Endodermal cell (in vitro differentiated cells): ENCODE data around the gene KRT84. TPM values are rescaled to one million over a fixed set of nuclear protein-coding genes. Genes with fewer than 3 reads are reported as not detected.

Experiments
- DNase-seq: peaks from one replicate; pipeline ENCODE4 v3.0.0-alpha.2; 2017
- H3K27ac ChIP-seq: 2 replicates; pipeline ENCODE4 v1.5.1; 2013; ENCODE audit warnings: mild to moderate bottlenecking, low read depth, low read length, moderate library complexity
- H3K27me3 ChIP-seq: 2 replicates; pipeline ENCODE4 v1.6.1; 2013; ENCODE audit warnings: mild to moderate bottlenecking, low read length, moderate library complexity; ENCODE audit not compliant: insufficient read depth, control insufficient read depth, poor library complexity, severe bottlenecking
- H3K36me3 ChIP-seq: 2 replicates; pipeline ENCODE4 v1.7.0; 2013; ENCODE audit warnings: mild to moderate bottlenecking, low read length, moderate library complexity; ENCODE audit not compliant: control insufficient read depth, insufficient read depth
- H3K4me1 ChIP-seq: one replicate; pipeline ENCODE4 v1.7.0; 2013; ENCODE audit warnings: low read length; ENCODE audit not compliant: control insufficient read depth, insufficient read depth
- H3K4me3 ChIP-seq: 2 replicates; pipeline ENCODE4 v1.5.1; 2013; ENCODE audit warnings: mild to moderate bottlenecking, low read length, moderate library complexity
- H3K9ac ChIP-seq: 2 replicates; pipeline ENCODE4 v1.6.1; 2013; ENCODE audit warnings: mild to moderate bottlenecking, low read length, moderate library complexity; ENCODE audit not compliant: poor library complexity, severe bottlenecking; ENCODE audit errors: extremely low read depth
- H3K9me3 ChIP-seq: 2 replicates; pipeline ENCODE4 v1.6.1; 2013; ENCODE audit warnings: mild to moderate bottlenecking, low read length, moderate library complexity; ENCODE audit not compliant: control insufficient read depth
- H3K27ac Mint-ChIP-seq: 2 replicates; pipeline ENCODE4 v1.8.0; 2020; ENCODE audit warnings: mixed read lengths
- H3K27me3 Mint-ChIP-seq: 2 replicates; pipeline ENCODE4 v1.8.0; 2021; ENCODE audit warnings: mild to moderate bottlenecking, mixed read lengths; ENCODE audit not compliant: insufficient read depth
- H3K36me3 Mint-ChIP-seq: 2 replicates; pipeline ENCODE4 v1.8.0; 2020; ENCODE audit warnings: low read depth, mixed read lengths
- H3K4me1 Mint-ChIP-seq: 2 replicates; pipeline ENCODE4 v1.8.0; 2020; ENCODE audit warnings: mixed read lengths
- H3K4me3 Mint-ChIP-seq: 2 replicates; pipeline ENCODE4 v1.8.0; 2020; ENCODE audit warnings: mild to moderate bottlenecking, moderate library complexity, mixed read lengths
- H3K9me3 Mint-ChIP-seq: 2 replicates; pipeline ENCODE4 v1.8.0; 2020; ENCODE audit warnings: mild to moderate bottlenecking, mixed read lengths
- CTCF ChIP-seq: fragments of 200-600 bp; sonication (generic); conservative IDR thresholded peaks from 2 replicates; pipeline ENCODE4 v1.5.0; 2021; ENCODE audit warnings: antibody characterized with exemption, mild to moderate bottlenecking
- WGBS, 2 experiments: methylation state at CpG; one replicate each; pipeline versions ENCODE4 v1.1.5 to v1.1.7; 2013; ENCODE audit warnings: missing lambda C conversion rate in 2 of 2, mixed read lengths in 1 of 2; ENCODE audit not compliant: insufficient coverage in 1 of 2, insufficient read length in 1 of 2; 5-methylcytosine and 5-hydroxymethylcytosine counted together
- total RNA-seq, 2 donors: library from RNA; stranded (reverse); fragmentation: NEBNext Ultra II Directional in 1 of 2; extraction: Animal tissue kit (Norgen Biotek cat#: 25700) in 1 of 2; gene quantifications; 2 replicates in 1 of 2; 3 replicates in 1 of 2; pipeline ENCODE4 v1.2.1, GENCODE V29; 2021

KRT84 gene
- total RNA-seq, 2 donors from 2014 or later, result not detected

- no peak overlapping the region for H3K27ac Mint-ChIP-seq
- DNase-seq, result no peak
- no peaks in the 10 kb centered on the region for H3K36me3 ChIP-seq
- H3K4me3 Mint-ChIP-seq, result no peak overlapping the region
- H3K4me3 ChIP-seq, result no peak overlapping the region
- H3K27ac ChIP-seq, result no peak overlapping the region
- no peaks in the 10 kb centered on the region for H3K9me3 Mint-ChIP-seq
- no peaks in the 10 kb centered on the region for H3K9me3 ChIP-seq
- H3K9ac ChIP-seq, result no peak overlapping the region
- no peaks in the 10 kb centered on the region for H3K4me1 ChIP-seq
- 91 to 92% methylated on average over 7 to 8 of the region's 8 CpGs for WGBS, 2 experiments
- H3K27me3 ChIP-seq, result peaks cover 20% of the 10 kb centered on the region
- H3K36me3 Mint-ChIP-seq, result no peaks in the 10 kb centered on the region
- no peak for TF ChIP-seq CTCF
- H3K27me3 Mint-ChIP-seq, result peaks cover 11% of the 10 kb centered on the region
- H3K4me1 Mint-ChIP-seq, result no peaks in the 10 kb centered on the region
These were observed 4.2 kb downstream of the KRT84 start for GRCh38 chr12:52381206-52381605.

DNA sequence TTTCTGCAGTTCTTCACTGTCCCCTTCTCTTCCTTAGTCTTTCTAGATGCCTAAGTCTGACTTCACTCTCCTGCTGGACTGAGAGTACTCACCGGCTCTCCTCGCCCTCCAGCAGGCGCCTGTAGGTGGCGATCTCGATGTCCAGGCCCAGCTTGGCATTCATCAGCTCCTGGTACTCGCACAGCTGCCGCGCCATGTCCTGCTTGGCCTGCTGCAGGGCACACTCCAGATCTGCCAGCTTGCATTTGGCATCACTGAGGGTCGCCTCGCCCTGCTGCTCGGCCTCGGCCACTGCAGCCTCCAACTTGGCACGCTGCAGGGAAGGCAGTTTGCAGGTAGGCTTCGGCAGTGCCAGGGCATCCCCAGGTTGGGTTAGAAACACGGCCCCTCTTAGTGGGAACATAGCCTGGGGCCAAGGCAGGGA lies 5.2 kb downstream of the KRT84 start:
- H3K27me3 ChIP-seq, result peaks cover 27% of the 10 kb centered on the region
- Mint-ChIP-seq H3K9me3 (no peaks in the 10 kb centered on the region), H3K27me3 (peaks cover 12% of the 10 kb centered on the region), H3K27ac (no peak overlapping the region), H3K4me3 (no peak overlapping the region), H3K36me3 (no peaks in the 10 kb centered on the region), H3K4me1 (no peaks in the 10 kb centered on the region)
- no peak overlapping the region for H3K4me3 ChIP-seq
- DNase-seq, result peak; percentile 91
- 52 to 61% methylated on average over 10 to 15 of the region's 15 CpGs for WGBS, 2 experiments
- H3K9ac ChIP-seq, result no peak overlapping the region
- peak; percentile 72 for TF ChIP-seq CTCF
- H3K4me1 ChIP-seq, result no peaks in the 10 kb centered on the region
- H3K9me3 ChIP-seq, result no peaks in the 10 kb centered on the region
- no peak overlapping the region for H3K27ac ChIP-seq
- no peaks in the 10 kb centered on the region for H3K36me3 ChIP-seq

DNA sequence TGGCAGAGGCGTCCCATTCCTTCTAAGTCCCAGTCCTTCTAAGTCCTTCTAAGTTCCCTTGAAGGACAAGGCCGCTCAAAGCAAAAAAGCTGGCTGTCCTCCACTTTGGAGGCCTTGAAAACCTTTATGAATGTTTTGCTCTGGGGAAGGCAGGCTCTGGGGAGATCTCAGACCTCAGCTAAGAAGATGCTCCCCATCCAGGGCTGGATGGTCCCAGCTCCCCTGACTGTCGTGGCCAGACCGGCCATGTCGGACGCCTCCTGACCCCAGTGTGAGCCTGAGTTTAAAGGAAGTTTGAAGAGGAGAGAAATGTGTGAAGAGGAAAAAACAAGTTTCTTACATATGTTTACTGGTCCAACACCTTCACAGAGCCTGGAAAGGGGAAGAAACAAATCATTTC lies 5.9 kb downstream of the KRT84 start:
- H3K27me3 Mint-ChIP-seq, result peaks cover 12% of the 10 kb centered on the region
- 87 to 93% methylated on average over 6 of the region's 6 CpGs for WGBS, 2 experiments

More for the DNA sequence above, 5.9 kb downstream of the KRT84 start:
- H3K9ac ChIP-seq, result no peak overlapping the region
- H3K36me3 ChIP-seq, result no peaks in the 10 kb centered on the region
- no peaks in the 10 kb centered on the region for H3K9me3 ChIP-seq
- H3K36me3 Mint-ChIP-seq, result no peaks in the 10 kb centered on the region
- no peak overlapping the region for H3K4me3 ChIP-seq
- DNase-seq, result no peak
- no peak overlapping the region for H3K27ac ChIP-seq
- H3K4me1 ChIP-seq, result no peaks in the 10 kb centered on the region
- TF ChIP-seq CTCF, result no peak
- no peaks in the 10 kb centered on the region for H3K9me3 Mint-ChIP-seq
- H3K27ac Mint-ChIP-seq, result no peak overlapping the region
- peaks cover 27% of the 10 kb centered on the region for H3K27me3 ChIP-seq
- no peaks in the 10 kb centered on the region for H3K4me1 Mint-ChIP-seq
- no peak overlapping the region for H3K4me3 Mint-ChIP-seq
